ENCODE measurements around the gene RAB4A.

- TF ChIP-seq CTCF (IDR thresholded peaks at IDR 0.05; ENCODE audit: low read depth, low read length) (no peak), POLR2A (IDR thresholded peaks at IDR 0.05; ENCODE audit: extremely low read depth, insufficient read length) (no peak)
Observed at GRCh38 chr1:229223498-229223897, 47.4 kb upstream of the RAB4A start.
